ENCODE data around the gene PHOSPHO2. TPM values are rescaled to one million over a fixed set of nuclear protein-coding genes. Genes with fewer than 3 reads are reported as not detected.

The PHOSPHO2 gene
- polyA plus RNA-seq, 1 donor (not counting 4 experiments of a cell fraction or from before 2014, with no cell fraction given): 2.9 TPM

DNA sequence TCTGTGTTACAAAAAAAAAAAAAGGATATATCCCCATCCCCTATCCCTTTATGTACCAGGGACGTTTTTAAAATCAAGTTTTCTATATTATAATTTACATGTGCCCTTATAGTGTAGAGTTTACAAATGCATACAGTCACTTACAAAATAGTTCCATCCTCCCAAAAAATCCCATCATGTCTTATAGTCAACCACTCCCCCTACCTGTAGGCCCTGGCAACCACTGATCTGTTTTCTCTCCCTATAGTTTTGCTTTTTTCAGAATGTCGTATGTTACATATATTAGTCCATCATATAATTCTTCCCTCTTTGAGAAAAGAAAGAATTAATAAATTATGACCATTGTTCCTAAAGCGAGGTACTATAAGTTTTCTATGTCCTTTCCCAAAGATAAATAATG lies 17.9 kb upstream of the PHOSPHO2 start:
- dilution Hi-C loops (cut with MboI; ENCODE audit: extremely low pct_ligation_motif_present, low sequenced_read_pairs): no loop called here

DNA sequence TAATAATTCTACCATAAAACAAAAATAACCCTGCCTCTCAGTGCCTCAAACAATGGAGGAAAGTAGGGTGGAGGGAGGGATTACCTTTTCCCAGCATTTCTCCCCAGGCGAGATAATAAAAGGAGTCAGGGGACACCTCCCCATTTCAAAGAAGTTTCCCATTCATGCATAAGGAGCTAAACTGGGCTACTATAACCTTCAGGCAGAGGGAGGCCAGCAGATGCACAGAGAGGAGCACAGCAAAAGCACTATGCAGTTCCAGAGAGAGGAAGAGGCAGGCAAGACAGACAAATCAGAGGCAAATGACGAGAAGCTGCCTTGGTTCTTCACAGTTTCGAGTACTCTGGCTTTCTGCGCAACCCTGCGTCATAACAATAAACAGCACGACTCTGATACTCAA lies 17.4 kb upstream of the PHOSPHO2 start:
- H2AFZ ChIP-seq (ENCODE audit: control insufficient read depth, low read length): no peak overlapping the region
- no peaks in the 10 kb centered on the region for H3K9me1 ChIP-seq (ENCODE audit: control insufficient read depth, extremely low read depth, insufficient read depth, low read length)
- H3K36me3 ChIP-seq (ENCODE audit: control insufficient read depth in 2 of 2, extremely low read depth in 1 of 2, insufficient read depth in 2 of 2, low read length in 2 of 2): no peaks in the 10 kb centered on the region
- no peaks in the 10 kb centered on the region for H3K9me3 ChIP-seq (ENCODE audit: control insufficient read depth, low read depth, low read length)
- H3K4me3 ChIP-seq (ENCODE audit: control insufficient read depth in 2 of 3, extremely low read depth in 1 of 3, insufficient read depth in 2 of 3, low read depth in 1 of 3, low read length in 3 of 3): no peak overlapping the region
- no peak overlapping the region for H3K9ac ChIP-seq (ENCODE audit: control insufficient read depth, extremely low read depth, insufficient read depth, low read length)
- FAIRE-seq (no peak), DNase-seq (ENCODE audit: low read depth, low spot score) (no peak)
- peaks cover 4% of the 10 kb centered on the region for H3K4me1 ChIP-seq (ENCODE audit: control insufficient read depth, extremely low read depth, insufficient read depth, low read length)
- H3K27me3 ChIP-seq (ENCODE audit: control insufficient read depth, extremely low read depth, insufficient read depth, low read length): no peaks in the 10 kb centered on the region
- no peaks in the 10 kb centered on the region for H3K79me2 ChIP-seq (ENCODE audit: control insufficient read depth, insufficient read depth, low read length)
- dilution Hi-C loops (cut with MboI; ENCODE audit: extremely low pct_ligation_motif_present, low sequenced_read_pairs): no loop called here
- H3K4me2 ChIP-seq (ENCODE audit: control insufficient read depth, extremely low read depth, insufficient read depth, low read depth, low read length): no peak overlapping the region
- H4K20me1 ChIP-seq (ENCODE audit: control insufficient read depth, extremely low read depth, insufficient read depth, low read length): no peaks in the 10 kb centered on the region
- TF ChIP-seq EZH2 (IDR thresholded peaks at IDR 0.05; ENCODE audit: low read length): no peak
- TF ChIP-seq, protein P1, sequence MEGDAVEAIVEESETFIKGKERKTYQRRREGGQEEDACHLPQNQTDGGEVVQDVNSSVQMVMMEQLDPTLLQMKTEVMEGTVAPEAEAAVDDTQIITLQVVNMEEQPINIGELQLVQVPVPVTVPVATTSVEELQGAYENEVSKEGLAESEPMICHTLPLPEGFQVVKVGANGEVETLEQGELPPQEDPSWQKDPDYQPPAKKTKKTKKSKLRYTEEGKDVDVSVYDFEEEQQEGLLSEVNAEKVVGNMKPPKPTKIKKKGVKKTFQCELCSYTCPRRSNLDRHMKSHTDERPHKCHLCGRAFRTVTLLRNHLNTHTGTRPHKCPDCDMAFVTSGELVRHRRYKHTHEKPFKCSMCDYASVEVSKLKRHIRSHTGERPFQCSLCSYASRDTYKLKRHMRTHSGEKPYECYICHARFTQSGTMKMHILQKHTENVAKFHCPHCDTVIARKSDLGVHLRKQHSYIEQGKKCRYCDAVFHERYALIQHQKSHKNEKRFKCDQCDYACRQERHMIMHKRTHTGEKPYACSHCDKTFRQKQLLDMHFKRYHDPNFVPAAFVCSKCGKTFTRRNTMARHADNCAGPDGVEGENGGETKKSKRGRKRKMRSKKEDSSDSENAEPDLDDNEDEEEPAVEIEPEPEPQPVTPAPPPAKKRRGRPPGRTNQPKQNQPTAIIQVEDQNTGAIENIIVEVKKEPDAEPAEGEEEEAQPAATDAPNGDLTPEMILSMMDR (optimal IDR thresholded peaks at IDR 0.05 in 1 of 3, IDR thresholded peaks at IDR 0.05 in 1 of 3, conservative IDR thresholded peaks at IDR 0.05 in 1 of 3; ENCODE audit: extremely low read depth in 1 of 3, insufficient read depth in 2 of 3, low read length in 3 of 3): no peak
- H3K27ac ChIP-seq (ENCODE audit: control insufficient read depth, insufficient read depth, low read length): no peak overlapping the region

More for the DNA sequence above, 17.9 kb upstream of the PHOSPHO2 start:
- Histone ChIP-seq H3K79me2 (ENCODE audit: control insufficient read depth, insufficient read depth, low read length) (no peaks in the 10 kb centered on the region), H3K27me3 (ENCODE audit: control insufficient read depth, extremely low read depth, insufficient read depth, low read length) (no peaks in the 10 kb centered on the region), H3K4me2 (ENCODE audit: control insufficient read depth, extremely low read depth, insufficient read depth, low read depth, low read length) (no peak overlapping the region), H3K4me1 (ENCODE audit: control insufficient read depth, extremely low read depth, insufficient read depth, low read length) (peaks cover 4% of the 10 kb centered on the region), H3K9me3 (ENCODE audit: control insufficient read depth, low read depth, low read length) (no peaks in the 10 kb centered on the region), H3K9me1 (ENCODE audit: control insufficient read depth, extremely low read depth, insufficient read depth, low read length) (no peaks in the 10 kb centered on the region), H2AFZ (ENCODE audit: control insufficient read depth, low read length) (no peak overlapping the region), H3K9ac (ENCODE audit: control insufficient read depth, extremely low read depth, insufficient read depth, low read length) (no peak overlapping the region), H3K4me3 (ENCODE audit: control insufficient read depth in 2 of 3, extremely low read depth in 1 of 3, insufficient read depth in 2 of 3, low read depth in 1 of 3, low read length in 3 of 3) (no peak overlapping the region), H3K27ac (ENCODE audit: control insufficient read depth, insufficient read depth, low read length) (no peak overlapping the region), H3K36me3 (ENCODE audit: control insufficient read depth in 2 of 2, extremely low read depth in 1 of 2, insufficient read depth in 2 of 2, low read length in 2 of 2) (no peaks in the 10 kb centered on the region), H4K20me1 (ENCODE audit: control insufficient read depth, extremely low read depth, insufficient read depth, low read length) (no peaks in the 10 kb centered on the region)
- DNase-seq (ENCODE audit: low read depth, low spot score) (no peak), FAIRE-seq (no peak)
- TF ChIP-seq EZH2 (IDR thresholded peaks at IDR 0.05; ENCODE audit: low read length): no peak
- TF ChIP-seq, protein P1 (optimal IDR thresholded peaks at IDR 0.05 in 1 of 3, IDR thresholded peaks at IDR 0.05 in 1 of 3, conservative IDR thresholded peaks at IDR 0.05 in 1 of 3; ENCODE audit: extremely low read depth in 1 of 3, insufficient read depth in 2 of 3, low read length in 3 of 3): peak in 1 of 3 experiments; percentile 15
